ENCODE results near the gene ANGPTL7.

ANGPTL7 gene

GRCh38 chr1:11197359-11197758 is 8.2 kb downstream of the ANGPTL7 start:
- ATAC-seq (replicated peaks) (no peak), DNase-seq (no peak)
- H3K27me3 Mint-ChIP-seq: no peaks in the 10 kb centered on the region
- H3K9me3 Mint-ChIP-seq: no peaks in the 10 kb centered on the region
- peaks cover 78% of the 10 kb centered on the region for H3K36me3 Mint-ChIP-seq (ENCODE audit: insufficient read depth)
- H3K4me1 Mint-ChIP-seq (ENCODE audit: low read depth in 2 of 2): no peaks in the 10 kb centered on the region
- no peak overlapping the region for H3K4me3 Mint-ChIP-seq
- H3K27ac Mint-ChIP-seq: no peak overlapping the region

DNA sequence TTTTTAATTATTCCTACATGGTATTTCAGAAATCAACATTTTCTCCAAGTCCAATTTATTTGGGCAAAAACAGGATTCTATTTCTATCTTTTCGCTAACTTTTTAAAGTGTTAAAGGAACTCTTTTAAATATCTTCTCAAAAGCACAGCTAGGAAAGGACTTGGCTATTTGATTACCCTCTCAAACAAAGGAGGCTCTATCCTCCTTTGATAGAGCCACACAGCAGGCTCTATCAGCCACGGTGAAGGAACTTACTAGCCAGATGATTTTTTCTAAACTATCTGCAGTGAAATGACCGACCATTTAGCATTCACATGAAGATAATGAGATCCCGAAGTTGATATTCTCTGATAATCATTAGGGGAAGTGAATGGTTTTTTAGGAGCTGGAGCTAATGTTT is 9.1 kb downstream of the ANGPTL7 start:
- no peaks in the 10 kb centered on the region for H3K4me1 Mint-ChIP-seq (ENCODE audit: low read depth in 2 of 2)
- H3K9me3 Mint-ChIP-seq: no peaks in the 10 kb centered on the region
- ATAC-seq (replicated peaks) (no peak), DNase-seq (no peak)
- no peaks in the 10 kb centered on the region for H3K27me3 Mint-ChIP-seq
- H3K36me3 Mint-ChIP-seq (ENCODE audit: insufficient read depth): peaks cover 80% of the 10 kb centered on the region
- no peak overlapping the region for H3K27ac Mint-ChIP-seq
- no peak overlapping the region for H3K4me3 Mint-ChIP-seq

DNA sequence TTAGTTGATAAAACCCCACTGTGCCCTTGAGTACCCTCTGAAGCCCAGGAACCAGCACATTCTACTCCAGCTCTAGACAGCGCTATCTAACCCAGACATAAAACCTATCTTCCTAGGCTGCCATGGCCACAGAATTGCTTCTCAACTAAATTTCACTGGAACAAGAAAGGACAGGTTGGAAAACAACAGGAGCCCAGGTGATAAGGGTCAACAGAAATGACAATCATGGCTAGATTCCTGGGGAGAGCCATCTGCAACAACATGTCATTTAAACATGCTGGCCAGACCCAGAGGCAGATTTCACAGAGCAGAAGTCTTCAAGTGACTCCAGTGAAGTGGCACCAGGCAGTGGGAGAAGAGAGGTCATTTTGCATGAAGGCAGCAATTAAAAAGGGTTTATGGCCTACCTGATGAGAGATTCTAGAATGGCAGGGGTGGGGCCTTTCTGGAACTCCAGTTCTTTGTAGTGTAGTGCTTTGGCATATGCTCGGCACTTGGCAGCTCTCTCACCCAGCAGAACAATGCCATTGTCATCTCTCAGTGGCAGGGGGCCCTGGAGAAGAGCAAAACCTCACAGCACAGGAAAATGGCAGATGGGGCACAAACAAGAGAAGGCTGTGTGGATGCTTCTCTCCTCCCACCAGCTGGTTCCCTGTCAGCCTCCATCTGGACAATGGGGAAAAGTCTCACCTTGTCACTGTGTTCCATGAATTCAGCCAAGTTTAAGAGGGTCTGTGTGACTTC is 9.9 kb downstream of the ANGPTL7 start:
- Mint-ChIP-seq H3K9me3 (no peaks in the 10 kb centered on the region), H3K4me3 (no peak overlapping the region), H3K27ac (peak overlapping the region; percentile 12 to 72), H3K36me3 (ENCODE audit: insufficient read depth) (peaks cover 80% of the 10 kb centered on the region), H3K27me3 (no peaks in the 10 kb centered on the region), H3K4me1 (ENCODE audit: low read depth in 2 of 2) (no peaks in the 10 kb centered on the region)
- ATAC-seq (replicated peaks): no peak
- DNase-seq: no peak

DNA sequence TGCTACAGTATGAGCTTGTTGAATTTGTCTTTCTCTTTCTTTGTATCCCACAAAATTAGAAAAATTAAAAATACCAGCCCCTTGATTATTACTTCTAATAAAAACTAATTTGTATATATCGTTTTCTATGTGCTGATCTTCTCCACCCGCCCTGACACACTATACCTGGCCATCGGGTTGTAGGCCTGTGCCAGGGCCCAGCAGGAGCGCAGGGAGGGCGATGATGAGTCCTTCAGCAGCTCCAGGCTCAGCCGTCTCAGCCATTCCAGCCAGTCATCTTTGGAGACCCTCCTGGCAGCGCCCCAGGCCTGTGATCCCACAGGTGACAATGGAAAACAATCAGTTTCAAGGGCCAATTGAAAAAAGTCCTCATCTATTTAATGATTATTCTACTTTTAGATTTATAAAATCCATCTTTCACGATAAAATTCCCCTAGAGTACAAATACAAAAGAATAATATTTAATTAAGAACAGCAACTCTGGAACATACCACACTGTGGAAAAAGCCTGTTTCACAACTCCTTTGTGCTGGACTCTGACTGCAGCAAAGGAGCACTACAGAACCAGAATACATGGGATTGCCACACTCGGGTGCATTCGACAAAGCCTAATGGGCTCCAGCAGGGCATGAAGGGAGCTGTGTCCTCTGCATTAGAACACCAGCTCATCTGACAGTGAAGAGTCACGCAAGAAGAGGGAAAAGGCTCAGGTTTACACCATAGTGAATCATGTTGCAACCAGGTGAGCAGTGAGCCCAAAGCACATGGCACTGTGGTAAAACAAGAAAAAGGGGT is 15.4 kb downstream of the ANGPTL7 start:
- Mint-ChIP-seq H3K4me3 (no peak overlapping the region), H3K27ac (peak overlapping the region in 1 of 2 donors; percentile 17), H3K27me3 (no peaks in the 10 kb centered on the region), H3K4me1 (ENCODE audit: low read depth in 2 of 2) (no peaks in the 10 kb centered on the region), H3K9me3 (no peaks in the 10 kb centered on the region), H3K36me3 (ENCODE audit: insufficient read depth) (peaks cover 74% of the 10 kb centered on the region)
- ATAC-seq (replicated peaks) (no peak), DNase-seq (no peak)

DNA sequence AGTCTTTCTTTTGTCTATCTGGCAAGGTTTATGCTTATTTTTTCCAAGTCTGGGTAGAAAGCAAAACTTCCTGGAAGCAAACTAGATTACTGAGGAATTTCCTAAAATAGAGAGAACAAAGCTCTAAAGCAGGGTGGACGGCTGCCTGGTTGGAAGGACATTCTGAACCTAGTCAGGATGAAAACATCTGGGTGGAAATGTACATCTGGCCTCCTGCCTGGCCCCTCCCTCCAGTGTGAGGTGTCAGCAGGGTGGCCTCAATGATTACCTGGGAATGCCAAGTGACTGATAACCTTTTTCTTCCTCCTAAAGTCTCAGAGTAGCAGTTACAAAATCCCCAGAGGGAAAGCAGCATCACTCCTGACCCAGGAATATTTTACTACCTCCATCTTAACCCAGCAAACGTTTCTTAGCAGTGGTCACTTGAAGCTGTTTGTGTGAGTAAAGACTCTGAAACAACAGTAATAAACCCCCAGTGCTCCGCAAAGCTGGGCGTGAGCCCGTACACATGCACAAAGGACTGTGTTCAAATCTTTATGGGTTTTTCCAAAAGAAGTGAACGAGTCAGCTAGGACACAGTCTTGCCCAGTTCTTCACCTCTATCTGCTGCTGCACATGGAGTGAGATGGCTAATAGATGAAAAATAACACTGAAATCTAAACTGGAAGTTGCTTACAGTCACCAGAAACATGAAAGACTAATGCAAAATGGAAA is 18.9 kb downstream of the ANGPTL7 start:
- no peak for ATAC-seq (replicated peaks)
- no peak for DNase-seq

DNA sequence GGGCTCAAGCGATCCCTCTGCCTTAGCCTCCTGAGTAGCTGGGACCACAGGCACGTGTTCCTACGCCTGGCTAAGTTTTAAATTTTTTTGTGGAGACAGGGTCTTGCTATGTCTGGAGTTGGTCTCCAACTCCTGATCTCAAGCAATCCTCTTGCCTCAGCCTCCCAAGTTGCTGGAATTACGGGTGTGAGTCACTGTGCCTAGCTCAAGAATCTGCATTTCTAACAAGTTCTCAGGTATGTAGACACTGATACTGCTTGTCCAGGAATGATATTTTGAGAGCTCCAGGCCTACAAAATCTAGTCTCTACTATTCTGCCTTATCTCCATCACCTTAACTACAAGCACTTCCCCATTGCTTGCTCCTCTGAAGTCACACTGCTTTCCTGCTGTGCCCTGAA is 22.3 kb downstream of the ANGPTL7 start:
- H3K4me3 Mint-ChIP-seq: no peak overlapping the region
- no peaks in the 10 kb centered on the region for H3K9me3 Mint-ChIP-seq
- peak overlapping the region; percentile 19 to 70 for H3K27ac Mint-ChIP-seq
- no peaks in the 10 kb centered on the region for H3K4me1 Mint-ChIP-seq (ENCODE audit: low read depth in 2 of 2)
- peaks cover 67% of the 10 kb centered on the region for H3K36me3 Mint-ChIP-seq (ENCODE audit: insufficient read depth)
- DNase-seq (no peak), ATAC-seq (replicated peaks) (no peak)
- H3K27me3 Mint-ChIP-seq: no peaks in the 10 kb centered on the region

More for the DNA sequence above, 18.9 kb downstream of the ANGPTL7 start:
- Mint-ChIP-seq H3K36me3 (ENCODE audit: insufficient read depth) (peaks cover 69% of the 10 kb centered on the region), H3K9me3 (no peaks in the 10 kb centered on the region), H3K27me3 (no peaks in the 10 kb centered on the region), H3K4me1 (ENCODE audit: low read depth in 2 of 2) (no peaks in the 10 kb centered on the region), H3K4me3 (no peak overlapping the region), H3K27ac (peak overlapping the region in 1 of 2 donors; percentile 55)

GRCh38 chr1:11211925-11212587 is 22.9 kb downstream of the ANGPTL7 start:
- Mint-ChIP-seq H3K36me3 (ENCODE audit: insufficient read depth) (peaks cover 70% of the 10 kb centered on the region), H3K4me1 (ENCODE audit: low read depth in 2 of 2) (no peaks in the 10 kb centered on the region), H3K9me3 (no peaks in the 10 kb centered on the region), H3K27ac (no peak overlapping the region), H3K27me3 (no peaks in the 10 kb centered on the region), H3K4me3 (no peak overlapping the region)
- DNase-seq: no peak
- ATAC-seq (replicated peaks): no peak

DNA sequence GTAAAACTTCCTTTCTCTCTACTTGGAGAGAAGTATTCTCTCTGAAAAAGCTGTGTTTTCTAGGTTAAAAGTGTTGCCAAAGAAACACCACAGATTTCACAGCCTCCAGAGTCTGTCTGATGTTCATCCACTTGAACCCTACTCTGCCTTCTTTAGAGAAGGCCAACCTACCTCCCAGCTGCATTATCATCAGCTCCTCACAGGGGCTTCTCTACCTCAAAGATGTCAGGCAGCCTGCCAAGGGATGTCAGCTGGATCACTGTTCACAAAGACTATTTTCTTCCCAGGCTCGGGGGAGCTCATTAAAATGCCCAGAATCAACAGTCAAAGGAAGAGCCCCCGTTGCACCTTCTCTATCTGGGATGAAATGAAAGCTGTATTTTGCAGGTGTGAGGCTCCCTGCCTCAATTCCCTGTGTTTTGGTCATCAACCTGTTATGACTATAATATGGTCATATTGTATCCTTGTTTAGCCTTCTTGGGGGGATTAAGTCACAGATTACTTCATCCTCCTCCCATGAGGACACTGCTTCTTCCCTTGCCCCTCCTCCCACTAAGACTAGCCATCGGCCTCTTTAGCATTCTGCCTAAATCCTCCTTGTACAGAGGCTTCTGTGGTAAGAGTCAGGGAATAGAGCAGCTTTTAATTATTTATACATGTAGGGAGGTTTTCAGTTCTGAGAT is 25.7 kb downstream of the ANGPTL7 start:
- H3K27ac Mint-ChIP-seq: no peak overlapping the region
- DNase-seq: no peak
- no peaks in the 10 kb centered on the region for H3K4me1 Mint-ChIP-seq (ENCODE audit: low read depth in 2 of 2)
- peaks cover 76% of the 10 kb centered on the region for H3K36me3 Mint-ChIP-seq (ENCODE audit: insufficient read depth)
- no peaks in the 10 kb centered on the region for H3K27me3 Mint-ChIP-seq
- no peak overlapping the region for H3K4me3 Mint-ChIP-seq
- no peak for ATAC-seq (replicated peaks)
- no peaks in the 10 kb centered on the region for H3K9me3 Mint-ChIP-seq

- no peak overlapping the region for H3K4me3 Mint-ChIP-seq
- H3K9me3 Mint-ChIP-seq: no peaks in the 10 kb centered on the region
- H3K27me3 Mint-ChIP-seq: no peaks in the 10 kb centered on the region
- peaks cover 80% of the 10 kb centered on the region for H3K36me3 Mint-ChIP-seq (ENCODE audit: insufficient read depth)
- peak overlapping the region in 1 of 2 donors; percentile 33 for H3K27ac Mint-ChIP-seq
- no peaks in the 10 kb centered on the region for H3K4me1 Mint-ChIP-seq (ENCODE audit: low read depth in 2 of 2)
- ATAC-seq (replicated peaks): no peak
- DNase-seq: no peak
Measured at GRCh38 chr1:11215381-11216005, 26.3 kb downstream of the ANGPTL7 start.

DNA sequence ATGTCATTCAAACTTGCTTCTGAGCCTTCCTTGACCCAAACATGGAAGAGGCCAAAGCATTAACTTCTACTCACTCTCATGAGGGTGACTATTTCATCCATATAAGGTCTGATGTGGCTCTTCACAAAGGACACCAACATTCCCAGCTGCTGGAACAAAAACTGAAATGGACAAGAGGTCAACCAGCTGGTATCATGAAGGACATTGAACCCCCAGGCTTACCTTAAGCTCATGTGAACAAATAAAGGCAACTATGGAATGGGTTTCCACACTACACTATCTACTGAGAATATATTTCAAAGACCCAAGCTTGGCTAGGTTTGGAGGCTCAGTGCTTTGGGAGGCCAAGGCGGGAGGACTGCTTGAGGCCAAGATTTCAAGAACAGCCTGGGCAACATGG is 26.9 kb downstream of the ANGPTL7 start:
- DNase-seq: no peak
- no peaks in the 10 kb centered on the region for H3K4me1 Mint-ChIP-seq (ENCODE audit: low read depth in 2 of 2)
- peak overlapping the region in 1 of 2 donors; percentile 33 for H3K27ac Mint-ChIP-seq
- H3K27me3 Mint-ChIP-seq: no peaks in the 10 kb centered on the region
- peaks cover 80% of the 10 kb centered on the region for H3K36me3 Mint-ChIP-seq (ENCODE audit: insufficient read depth)
- H3K4me3 Mint-ChIP-seq: no peak overlapping the region
- H3K9me3 Mint-ChIP-seq: no peaks in the 10 kb centered on the region
- no peak for ATAC-seq (replicated peaks)

DNA sequence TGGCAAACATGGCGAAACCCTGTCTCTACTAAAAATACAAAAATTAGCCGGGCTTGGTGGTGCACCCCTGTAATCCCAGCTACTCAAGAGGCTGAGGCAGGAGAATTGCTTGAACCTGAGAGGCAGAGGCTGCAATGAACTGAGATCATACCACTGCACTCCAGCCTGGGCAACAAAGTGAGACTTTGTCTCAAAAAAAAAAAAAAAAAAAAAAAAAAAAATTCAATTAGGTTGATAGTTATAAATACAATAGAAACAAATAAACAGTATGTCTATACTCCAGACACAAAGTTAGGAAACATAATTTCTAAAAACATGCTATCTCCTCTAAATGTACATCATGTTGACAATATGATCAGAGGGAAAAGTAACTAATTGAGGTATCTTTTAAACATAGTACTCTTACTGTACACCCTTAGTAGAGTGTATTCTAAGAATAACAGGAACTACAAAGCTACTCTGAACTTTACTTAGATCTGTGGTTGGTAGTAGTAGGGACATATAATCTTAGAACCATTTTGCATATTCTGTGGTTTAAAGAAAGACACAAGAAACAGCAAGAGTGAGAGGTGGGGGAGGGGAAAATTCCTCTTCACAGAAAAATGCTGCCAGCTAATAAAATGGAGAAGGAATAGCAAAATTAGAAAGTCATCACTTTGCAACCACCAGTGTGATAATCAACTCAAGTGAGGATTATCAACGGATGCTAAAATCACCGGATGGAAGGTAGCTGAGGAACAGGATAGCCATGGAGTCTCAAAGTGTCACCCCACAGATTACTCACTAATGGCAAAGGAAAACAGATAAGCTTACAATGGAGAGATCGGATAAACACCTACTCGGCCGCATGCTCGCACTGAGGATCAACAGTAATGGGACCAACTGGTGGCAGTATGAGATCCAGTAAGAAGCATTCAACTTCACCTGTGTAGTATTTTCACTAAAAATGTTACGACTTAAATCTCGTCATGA is 38.2 kb downstream of the ANGPTL7 start:
- DNase-seq (no peak), ATAC-seq (replicated peaks) (no peak)
- Mint-ChIP-seq H3K4me3 (no peak overlapping the region), H3K9me3 (no peaks in the 10 kb centered on the region), H3K27me3 (no peaks in the 10 kb centered on the region), H3K4me1 (ENCODE audit: low read depth in 2 of 2) (peaks cover 6 to 8% of the 10 kb centered on the region in 2 donors), H3K36me3 (ENCODE audit: insufficient read depth) (peaks cover 87% of the 10 kb centered on the region), H3K27ac (peak overlapping the region in 1 of 2 donors; percentile 62)

DNA sequence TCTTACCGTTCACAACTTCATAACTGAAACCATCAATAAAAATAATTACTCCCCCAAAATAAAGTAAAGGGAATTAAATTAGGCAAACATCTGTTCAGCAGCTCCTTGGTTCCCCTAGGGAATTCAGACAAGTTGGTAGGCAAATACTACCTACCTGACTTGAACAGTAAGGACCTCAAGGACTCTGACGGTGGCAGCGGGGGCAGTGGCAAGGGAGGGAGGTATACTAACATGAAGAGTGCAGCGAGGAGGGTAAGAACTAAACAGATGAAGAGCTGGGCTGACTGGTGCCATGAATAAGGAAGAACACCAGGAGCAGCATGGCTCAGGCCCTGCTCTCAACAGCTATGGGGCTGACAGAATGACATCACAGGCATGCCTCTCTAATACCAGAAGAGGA is 40.0 kb downstream of the ANGPTL7 start:
- ATAC-seq (replicated peaks) (no peak), DNase-seq (no peak)
- Mint-ChIP-seq H3K27me3 (no peaks in the 10 kb centered on the region), H3K4me1 (ENCODE audit: low read depth in 2 of 2) (peaks cover 6 to 8% of the 10 kb centered on the region in 2 donors), H3K4me3 (no peak overlapping the region), H3K36me3 (ENCODE audit: insufficient read depth) (peaks cover 93% of the 10 kb centered on the region), H3K9me3 (no peaks in the 10 kb centered on the region), H3K27ac (peak overlapping the region in 1 of 2 donors; percentile 7)
